Measurements from ENCODE around the gene PMEL.
"Not testable (repeated sequence)": the region's sequence is repeated elsewhere in the genome, so short reads cannot be mapped to it uniquely, and the experiment has no call there.

The PMEL gene

GRCh38 chr12:55983232-55983842 is 17.5 kb upstream of the PMEL start:
- no peak overlapping the region for H2AK5ac ChIP-seq (ENCODE audit: low read length)
- no peaks in the 10 kb centered on the region for H3K27me3 ChIP-seq (ENCODE audit: insufficient read depth, low read length)
- no peaks in the 10 kb centered on the region for H3K79me1 ChIP-seq (ENCODE audit: low read length)
- no peaks in the 10 kb centered on the region for H3K79me2 ChIP-seq (ENCODE audit: control insufficient read depth, insufficient read depth, low read length, poor library complexity)
- no peak overlapping the region for H3K18ac ChIP-seq (ENCODE audit: low read length)
- H3K9me3 ChIP-seq (ENCODE audit: insufficient read depth, low read depth, low read length): no peaks in the 10 kb centered on the region
- no peak overlapping the region for H3K4me2 ChIP-seq (ENCODE audit: low read length)
- H3K14ac ChIP-seq (ENCODE audit: low read length): no peak overlapping the region
- no peak overlapping the region for H2BK12ac ChIP-seq (ENCODE audit: low read length)
- H4K8ac ChIP-seq (ENCODE audit: low read depth, low read length): no peak overlapping the region
- no peak overlapping the region for H3K23ac ChIP-seq (ENCODE audit: low read length)
- H3K4me3 ChIP-seq (ENCODE audit: low read depth, low read length): no peak overlapping the region
- no peak overlapping the region for H3K9ac ChIP-seq (ENCODE audit: low read length)
- no peak overlapping the region for H3K27ac ChIP-seq (ENCODE audit: low read depth, low read length)
- H3K4me1 ChIP-seq (ENCODE audit: control insufficient read depth in 1 of 2, insufficient read depth in 2 of 2, low read length in 2 of 2): no peaks in the 10 kb centered on the region
- no peak for DNase-seq
- H4K12ac ChIP-seq (ENCODE audit: low read depth, low read length): no peak overlapping the region
- no CpG with 5 or more reads among the region's 4 CpGs for WGBS (ENCODE audit: extremely low coverage, insufficient coverage, insufficient read length)
- H3K4ac ChIP-seq (ENCODE audit: low read depth, low read length): no peak overlapping the region
- no peak overlapping the region for H2AFZ ChIP-seq (ENCODE audit: insufficient read depth, low read length, poor library complexity)
- H2BK120ac ChIP-seq (ENCODE audit: insufficient read depth, low read length, poor library complexity): no peak overlapping the region
- H4K91ac ChIP-seq (ENCODE audit: low read depth, low read length): no peak overlapping the region
- H3K36me3 ChIP-seq (ENCODE audit: control insufficient read depth in 1 of 2, insufficient read depth in 2 of 2, low read length in 2 of 2): peaks cover 36 to 46% of the 10 kb centered on the region in 2 experiments
- no peak overlapping the region for H2BK5ac ChIP-seq (ENCODE audit: low read depth, low read length, poor library complexity)

GRCh38 chr12:55982319-55982936 is 16.6 kb upstream of the PMEL start:
- Histone ChIP-seq H4K12ac (ENCODE audit: low read depth, low read length) (no peak overlapping the region), H3K4ac (ENCODE audit: low read depth, low read length) (peak overlapping the region; percentile 96), H3K4me2 (ENCODE audit: low read length) (no peak overlapping the region), H4K8ac (ENCODE audit: low read depth, low read length) (no peak overlapping the region), H2BK12ac (ENCODE audit: low read length) (no peak overlapping the region), H2AFZ (ENCODE audit: insufficient read depth, low read length, poor library complexity) (no peak overlapping the region), H3K9ac (ENCODE audit: low read length) (no peak overlapping the region), H2BK120ac (ENCODE audit: insufficient read depth, low read length, poor library complexity) (no peak overlapping the region), H3K18ac (ENCODE audit: low read length) (no peak overlapping the region), H3K23ac (ENCODE audit: low read length) (no peak overlapping the region), H3K4me3 (ENCODE audit: low read depth, low read length) (no peak overlapping the region), H3K27me3 (ENCODE audit: insufficient read depth, low read length) (no peaks in the 10 kb centered on the region), H3K9me3 (ENCODE audit: insufficient read depth, low read depth, low read length) (no peaks in the 10 kb centered on the region), H3K27ac (ENCODE audit: low read depth, low read length) (no peak overlapping the region), H4K91ac (ENCODE audit: low read depth, low read length) (no peak overlapping the region), H3K79me1 (ENCODE audit: low read length) (no peaks in the 10 kb centered on the region), H3K79me2 (ENCODE audit: control insufficient read depth, insufficient read depth, low read length, poor library complexity) (no peaks in the 10 kb centered on the region), H2AK5ac (ENCODE audit: low read length) (no peak overlapping the region), H3K4me1 (ENCODE audit: control insufficient read depth in 1 of 2, insufficient read depth in 2 of 2, low read length in 2 of 2) (no peaks in the 10 kb centered on the region), H3K14ac (ENCODE audit: low read length) (peak overlapping the region; percentile 64), H3K36me3 (ENCODE audit: control insufficient read depth in 1 of 2, insufficient read depth in 2 of 2, low read length in 2 of 2) (peaks cover 29 to 46% of the 10 kb centered on the region in 2 experiments), H2BK5ac (ENCODE audit: low read depth, low read length, poor library complexity) (no peak overlapping the region)
- no peak for DNase-seq
- no CpG with 5 or more reads among the region's 3 CpGs for WGBS (ENCODE audit: extremely low coverage, insufficient coverage, insufficient read length)

DNA sequence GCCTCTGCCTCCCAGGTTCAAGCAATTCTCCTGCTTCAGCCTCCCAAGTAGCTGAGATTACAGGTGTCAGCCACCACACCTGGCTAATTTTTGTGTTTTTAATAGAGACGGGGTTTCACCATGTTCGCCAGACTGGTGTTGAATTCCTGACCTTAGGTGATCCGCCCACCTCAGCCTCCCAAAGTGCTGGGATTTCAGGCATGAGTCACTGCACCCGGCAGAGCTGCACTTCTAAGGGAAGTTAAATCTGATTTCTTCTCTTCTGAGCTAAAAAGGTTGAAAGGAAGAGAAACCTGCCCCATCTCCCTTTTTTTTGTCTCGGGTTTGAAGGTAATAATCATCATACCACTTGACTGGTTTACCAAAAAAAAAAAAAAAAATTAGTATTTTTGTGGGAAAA is 16.0 kb upstream of the PMEL start:
- not testable (repeated sequence) for H3K79me1 ChIP-seq (ENCODE audit: low read length); H3K4ac ChIP-seq (ENCODE audit: low read depth, low read length); H3K27me3 ChIP-seq (ENCODE audit: insufficient read depth, low read length); H3K14ac ChIP-seq (ENCODE audit: low read length); H2AFZ ChIP-seq (ENCODE audit: insufficient read depth, low read length, poor library complexity); H3K4me1 ChIP-seq (ENCODE audit: control insufficient read depth in 1 of 2, insufficient read depth in 2 of 2, low read length in 2 of 2); H2BK5ac ChIP-seq (ENCODE audit: low read depth, low read length, poor library complexity); H3K4me2 ChIP-seq (ENCODE audit: low read length); H2AK5ac ChIP-seq (ENCODE audit: low read length); H3K9ac ChIP-seq (ENCODE audit: low read length); H3K9me3 ChIP-seq (ENCODE audit: insufficient read depth, low read depth, low read length); H3K79me2 ChIP-seq (ENCODE audit: control insufficient read depth, insufficient read depth, low read length, poor library complexity); H2BK12ac ChIP-seq (ENCODE audit: low read length); H3K18ac ChIP-seq (ENCODE audit: low read length); H3K27ac ChIP-seq (ENCODE audit: low read depth, low read length); H4K91ac ChIP-seq (ENCODE audit: low read depth, low read length); H2BK120ac ChIP-seq (ENCODE audit: insufficient read depth, low read length, poor library complexity); H3K4me3 ChIP-seq (ENCODE audit: low read depth, low read length); H4K8ac ChIP-seq (ENCODE audit: low read depth, low read length); H4K12ac ChIP-seq (ENCODE audit: low read depth, low read length); H3K23ac ChIP-seq (ENCODE audit: low read length)
- no CpG with 5 or more reads among the region's 5 CpGs for WGBS (ENCODE audit: extremely low coverage, insufficient coverage, insufficient read length)
- H3K36me3 ChIP-seq (ENCODE audit: control insufficient read depth in 1 of 2, insufficient read depth in 2 of 2, low read length in 2 of 2): peaks cover 23 to 40% of the 10 kb centered on the region in 2 experiments
- DNase-seq: peak; percentile 69 to 70

DNA sequence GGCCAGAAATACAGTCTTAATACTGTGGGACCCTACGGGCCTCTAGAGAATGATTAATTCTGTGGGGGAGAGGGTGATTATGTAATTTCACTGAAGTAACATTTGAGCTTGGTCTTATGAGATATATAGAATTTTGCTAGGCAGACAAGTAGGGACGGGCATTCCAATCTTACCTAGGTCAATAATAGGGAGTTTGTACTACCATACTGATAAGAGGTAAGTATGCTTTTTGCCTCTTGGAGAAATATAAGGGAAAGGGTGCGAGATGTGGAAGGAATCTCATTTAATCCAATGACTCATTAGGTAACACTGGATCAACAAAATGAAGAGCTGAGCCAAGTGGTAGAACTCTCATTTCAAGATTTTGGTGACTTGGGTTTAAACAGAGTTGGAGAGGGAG is 13.2 kb upstream of the PMEL start:
- Histone ChIP-seq H3K4me2 (ENCODE audit: low read length) (no peak overlapping the region), H2AK5ac (ENCODE audit: low read length) (no peak overlapping the region), H3K27ac (ENCODE audit: low read depth, low read length) (no peak overlapping the region), H3K9me3 (ENCODE audit: insufficient read depth, low read depth, low read length) (no peaks in the 10 kb centered on the region), H4K91ac (ENCODE audit: low read depth, low read length) (no peak overlapping the region), H3K4me3 (ENCODE audit: low read depth, low read length) (no peak overlapping the region), H3K14ac (ENCODE audit: low read length) (no peak overlapping the region), H3K79me1 (ENCODE audit: low read length) (peaks cover 6% of the 10 kb centered on the region), H4K12ac (ENCODE audit: low read depth, low read length) (no peak overlapping the region), H3K4me1 (ENCODE audit: control insufficient read depth in 1 of 2, insufficient read depth in 2 of 2, low read length in 2 of 2) (no peaks in the 10 kb centered on the region), H3K4ac (ENCODE audit: low read depth, low read length) (no peak overlapping the region), H4K8ac (ENCODE audit: low read depth, low read length) (no peak overlapping the region), H3K23ac (ENCODE audit: low read length) (no peak overlapping the region), H2AFZ (ENCODE audit: insufficient read depth, low read length, poor library complexity) (no peak overlapping the region), H2BK12ac (ENCODE audit: low read length) (no peak overlapping the region), H3K27me3 (ENCODE audit: insufficient read depth, low read length) (no peaks in the 10 kb centered on the region), H3K9ac (ENCODE audit: low read length) (no peak overlapping the region), H3K79me2 (ENCODE audit: control insufficient read depth, insufficient read depth, low read length, poor library complexity) (peaks cover 8% of the 10 kb centered on the region), H3K36me3 (ENCODE audit: control insufficient read depth in 1 of 2, insufficient read depth in 2 of 2, low read length in 2 of 2) (peaks cover 16 to 25% of the 10 kb centered on the region in 2 experiments), H2BK120ac (ENCODE audit: insufficient read depth, low read length, poor library complexity) (no peak overlapping the region), H3K18ac (ENCODE audit: low read length) (no peak overlapping the region), H2BK5ac (ENCODE audit: low read depth, low read length, poor library complexity) (no peak overlapping the region)
- WGBS (ENCODE audit: extremely low coverage, insufficient coverage, insufficient read length): no CpG with 5 or more reads among the region's 3 CpGs
- no peak for DNase-seq

Data from trophoblast cell (in vitro differentiated cells and primary cell).